Medulla oblongata (tissue), 1 donor: ENCODE results near the gene SPTLC2.
"Not testable (repeated sequence)": the region's sequence is repeated elsewhere in the genome, so short reads cannot be mapped to it uniquely, and the experiment has no call there.

ENCODE experiments used
- DNase-seq: peaks from one replicate; pipeline ENCODE4 v3.0.0-alpha.2; 2015; ENCODE audit errors: extremely low spot score

Gene SPTLC2

DNA sequence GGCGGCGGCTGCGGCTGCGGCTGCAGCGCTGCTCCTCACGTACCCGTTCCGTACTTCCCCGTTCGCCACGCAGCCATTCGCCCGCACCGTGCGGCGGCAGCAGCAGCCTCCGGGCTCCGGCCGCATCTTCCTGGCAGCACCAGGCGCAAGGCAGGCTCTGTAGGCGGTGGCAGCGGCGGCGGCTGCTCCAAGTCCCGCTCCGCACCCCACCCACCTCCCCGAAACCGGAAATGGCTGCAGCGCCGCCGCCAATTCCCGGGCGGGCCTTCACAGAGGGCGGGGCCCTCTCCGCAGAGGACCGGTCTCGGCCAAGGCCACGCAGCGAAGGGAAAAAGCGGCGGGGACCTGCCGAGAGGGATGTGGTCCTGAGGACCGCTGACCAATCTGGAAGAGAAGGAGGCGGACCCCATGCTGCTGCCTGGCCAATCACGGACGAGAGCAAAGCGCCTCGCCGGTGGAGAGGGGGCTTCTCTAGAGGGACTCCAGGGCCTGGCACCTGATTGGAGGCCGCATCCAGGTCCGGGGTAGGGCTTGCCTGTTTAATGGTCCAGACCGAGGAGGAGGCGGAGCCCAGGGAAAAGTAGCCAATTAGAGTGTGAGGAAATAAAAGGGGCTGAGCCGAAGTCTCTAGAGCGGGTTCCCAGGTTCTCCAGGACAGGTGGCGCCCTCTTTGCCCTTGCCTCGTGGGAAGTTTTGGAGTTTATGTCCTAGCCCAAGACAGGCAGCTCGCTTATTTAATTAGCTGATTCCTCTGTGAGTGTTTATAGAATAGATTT, at the start of gene SPTLC2:
Gene SPTLC2 (minus strand): TSS at position 184 of the 776 bp plus-strand sequence. CDS start 58 bp downstream, at position 126.
- peak; percentile 100 for DNase-seq

GRCh38 chr14:77663293-77663692, 46.9 kb upstream of the SPTLC2 start:
- DNase-seq = no peak

GRCh38 chr14:77661562-77661961, 45.1 kb upstream of the SPTLC2 start:
- not testable (repeated sequence) for DNase-seq

- DNase-seq = no peak
These were observed 44.3 kb upstream of the SPTLC2 start for GRCh38 chr14:77660754-77661153.

DNA sequence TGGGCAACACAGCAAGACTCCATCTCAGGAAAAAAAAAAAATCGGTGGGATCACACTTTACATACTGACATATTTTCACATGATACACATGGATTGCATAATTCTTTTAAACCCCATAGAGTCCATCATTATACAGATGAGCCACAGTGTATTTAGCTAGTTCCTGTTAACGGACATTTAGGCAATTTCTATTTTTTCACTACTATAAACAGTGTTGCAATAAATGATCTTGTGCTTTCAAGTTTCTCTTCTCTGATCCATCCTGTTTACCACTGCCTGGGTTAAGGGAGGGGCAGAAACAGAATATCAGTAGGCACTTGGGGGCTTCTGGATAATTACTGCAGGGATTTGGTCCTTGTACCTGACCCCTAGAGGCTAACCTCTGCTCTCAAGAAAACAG, 43.4 kb upstream of the SPTLC2 start:
- peak; percentile 48 for DNase-seq

GRCh38 chr14:77657280-77657679, 40.8 kb upstream of the SPTLC2 start:
- no peak for DNase-seq

GRCh38 chr14:77654001-77654441, 37.6 kb upstream of the SPTLC2 start:
- no peak for DNase-seq

- no peak for DNase-seq
These were observed 32.9 kb upstream of the SPTLC2 start for GRCh38 chr14:77649326-77649725.

- no peak for DNase-seq
These were observed 32.2 kb upstream of the SPTLC2 start for GRCh38 chr14:77648520-77649200.

GRCh38 chr14:77647853-77648252, 31.4 kb upstream of the SPTLC2 start:
- no peak for DNase-seq

- no peak for DNase-seq
These were observed 30.5 kb upstream of the SPTLC2 start for GRCh38 chr14:77646907-77647306.

GRCh38 chr14:77645520-77646230, 29.2 kb upstream of the SPTLC2 start:
- no peak for DNase-seq

GRCh38 chr14:77642407-77642806, 26.0 kb upstream of the SPTLC2 start:
- no peak for DNase-seq

DNA sequence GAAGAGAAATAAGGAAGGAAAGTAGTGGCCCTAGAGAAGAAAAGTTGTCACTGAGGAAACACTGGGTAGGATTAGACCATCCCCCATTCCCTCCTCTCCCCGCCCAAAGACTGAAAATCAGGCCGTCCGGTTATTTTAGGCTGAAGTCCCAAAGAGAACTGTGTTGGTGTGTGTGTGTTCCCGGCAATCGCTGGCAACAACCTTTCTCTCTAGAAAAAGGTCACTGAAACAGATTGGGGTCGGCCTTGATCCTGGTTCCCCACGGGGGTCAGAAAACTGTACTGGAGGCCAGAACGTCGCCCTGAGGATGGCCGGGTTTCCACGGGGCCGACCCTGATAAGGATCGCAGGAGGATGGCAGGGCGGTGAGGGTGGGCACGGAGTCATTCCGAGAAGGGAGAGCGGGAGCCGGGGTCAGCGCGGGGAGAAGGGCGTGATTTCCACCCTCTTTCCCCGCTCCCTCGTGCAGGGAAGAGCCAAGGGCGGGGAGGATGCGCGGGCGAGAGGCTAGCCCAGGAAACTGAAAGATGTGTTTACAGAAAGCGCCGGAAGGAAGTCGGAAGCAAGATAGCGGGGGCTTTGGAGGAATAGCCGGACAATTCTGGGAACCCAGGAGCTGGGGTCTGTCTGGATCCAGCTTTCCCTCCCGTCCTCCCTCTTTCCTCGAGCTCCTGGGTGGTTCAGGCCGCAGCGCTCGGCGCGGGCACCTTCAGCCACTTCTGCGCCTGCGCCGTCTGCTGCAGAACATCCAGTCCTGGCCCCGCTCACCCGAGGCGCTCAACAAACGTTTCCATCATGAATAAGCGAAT, 25.3 kb upstream of the SPTLC2 start:
- DNase-seq = peak; percentile 70

DNA sequence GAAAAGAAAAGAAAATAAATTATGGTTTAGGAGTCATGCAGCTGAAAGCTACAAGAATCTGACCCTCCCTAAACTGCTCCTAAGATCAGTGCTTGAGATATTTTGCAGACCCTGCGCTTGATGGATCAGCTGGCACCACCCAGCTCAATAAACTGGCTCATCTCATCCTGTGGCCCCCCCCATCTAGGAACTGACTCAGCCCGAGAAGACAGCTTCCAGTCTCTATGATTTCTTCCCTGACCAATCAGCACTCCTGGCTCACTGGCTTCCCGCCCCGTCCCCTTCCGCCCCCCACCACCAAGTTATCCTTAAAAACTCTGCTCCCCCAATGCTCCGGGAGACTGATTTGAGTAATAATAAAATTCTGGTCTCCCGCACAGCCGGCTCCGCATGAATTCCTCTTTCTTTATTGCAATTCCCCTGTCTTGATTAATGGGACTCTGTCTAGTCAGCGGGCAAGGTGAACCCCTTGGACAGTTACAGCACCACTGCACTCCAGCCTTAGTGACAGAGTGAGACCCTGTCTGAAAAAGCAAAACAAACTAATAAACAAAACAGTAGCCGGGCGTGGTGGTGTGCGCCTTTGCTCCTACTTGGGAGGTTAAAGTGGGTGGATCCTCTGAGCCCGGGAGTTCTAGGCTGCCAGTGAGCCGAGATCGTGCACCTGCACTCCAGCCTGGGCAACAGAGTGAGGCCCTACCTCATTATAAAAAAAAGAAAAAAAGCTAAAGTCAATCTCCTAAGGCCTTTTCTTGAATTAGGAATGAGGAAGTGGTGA, 24.5 kb upstream of the SPTLC2 start:
- no peak for DNase-seq

DNA sequence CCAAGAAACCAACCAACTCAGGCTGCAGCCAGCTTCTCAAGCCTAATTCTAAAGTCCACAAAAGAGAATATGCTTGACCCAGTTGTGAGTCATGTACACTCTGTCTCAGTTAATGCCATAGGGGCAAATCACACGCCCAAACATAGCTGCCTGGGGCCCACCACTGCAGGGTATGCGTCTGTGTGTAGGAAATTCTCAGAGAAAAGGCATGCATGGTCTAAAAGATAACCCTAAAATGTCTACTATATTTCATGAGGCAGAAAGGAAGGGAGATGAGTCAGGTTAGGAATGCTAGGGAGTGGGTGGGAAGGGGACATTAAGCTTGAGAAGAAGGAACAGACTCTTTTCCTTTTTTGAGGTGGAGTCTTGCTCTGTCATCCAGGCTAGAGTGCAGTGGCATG, 22.3 kb upstream of the SPTLC2 start:
- no peak for DNase-seq

GRCh38 chr14:77635869-77636268, 19.4 kb upstream of the SPTLC2 start:
- not testable (repeated sequence) for DNase-seq

GRCh38 chr14:77635466-77635865, 19.0 kb upstream of the SPTLC2 start:
- not testable (repeated sequence) for DNase-seq

GRCh38 chr14:77630111-77630510, 13.7 kb upstream of the SPTLC2 start:
- no peak for DNase-seq

GRCh38 chr14:77625360-77625759, 8.9 kb upstream of the SPTLC2 start:
- DNase-seq = no peak

DNA sequence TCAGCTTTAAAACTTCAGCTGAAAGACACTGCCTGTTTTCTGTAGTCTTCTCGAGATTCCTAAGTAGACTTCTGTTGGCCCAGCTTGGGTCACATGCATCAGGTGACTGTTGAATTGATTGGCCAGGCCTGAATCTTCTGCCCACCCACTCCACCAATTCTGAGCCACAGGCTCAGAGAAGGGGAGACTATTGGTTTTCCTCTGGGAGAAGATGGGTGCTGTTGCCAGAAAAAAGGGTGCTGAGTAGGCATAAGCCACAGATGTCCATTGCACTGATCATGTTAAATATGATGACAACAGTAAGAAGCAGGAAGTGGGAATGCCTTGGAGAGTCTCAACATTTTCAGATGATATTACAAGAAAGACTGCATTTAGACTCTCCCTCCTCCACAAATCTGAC, 6.8 kb upstream of the SPTLC2 start:
- DNase-seq = no peak
